Endodermal cell (in vitro differentiated cells): ENCODE results near the gene CMIP. TPM values are rescaled to one million over a fixed set of nuclear protein-coding genes. Genes with fewer than 3 reads are reported as not detected.
A peak's percentile ranks its signal among the peaks of the same experiment; 100 is the strongest.

Experiments used
- DNase-seq: peaks from one replicate; pipeline ENCODE4 v3.0.0-alpha.2; 2017
- H3K27ac ChIP-seq: 2 replicates; pipeline ENCODE4 v1.5.1; 2013; ENCODE audit warnings: mild to moderate bottlenecking, low read depth, low read length, moderate library complexity
- H3K27me3 ChIP-seq: 2 replicates; pipeline ENCODE4 v1.6.1; 2013; ENCODE audit warnings: mild to moderate bottlenecking, low read length, moderate library complexity; ENCODE audit not compliant: insufficient read depth, control insufficient read depth, poor library complexity, severe bottlenecking
- H3K36me3 ChIP-seq: 2 replicates; pipeline ENCODE4 v1.7.0; 2013; ENCODE audit warnings: mild to moderate bottlenecking, low read length, moderate library complexity; ENCODE audit not compliant: control insufficient read depth, insufficient read depth
- H3K4me1 ChIP-seq: one replicate; pipeline ENCODE4 v1.7.0; 2013; ENCODE audit warnings: low read length; ENCODE audit not compliant: control insufficient read depth, insufficient read depth
- H3K4me3 ChIP-seq: 2 replicates; pipeline ENCODE4 v1.5.1; 2013; ENCODE audit warnings: mild to moderate bottlenecking, low read length, moderate library complexity
- H3K9ac ChIP-seq: 2 replicates; pipeline ENCODE4 v1.6.1; 2013; ENCODE audit warnings: mild to moderate bottlenecking, low read length, moderate library complexity; ENCODE audit not compliant: poor library complexity, severe bottlenecking; ENCODE audit errors: extremely low read depth
- H3K9me3 ChIP-seq: 2 replicates; pipeline ENCODE4 v1.6.1; 2013; ENCODE audit warnings: mild to moderate bottlenecking, low read length, moderate library complexity; ENCODE audit not compliant: control insufficient read depth
- H3K27ac Mint-ChIP-seq: 2 replicates; pipeline ENCODE4 v1.8.0; 2020; ENCODE audit warnings: mixed read lengths
- H3K27me3 Mint-ChIP-seq: 2 replicates; pipeline ENCODE4 v1.8.0; 2021; ENCODE audit warnings: mild to moderate bottlenecking, mixed read lengths; ENCODE audit not compliant: insufficient read depth
- H3K36me3 Mint-ChIP-seq: 2 replicates; pipeline ENCODE4 v1.8.0; 2020; ENCODE audit warnings: low read depth, mixed read lengths
- H3K4me1 Mint-ChIP-seq: 2 replicates; pipeline ENCODE4 v1.8.0; 2020; ENCODE audit warnings: mixed read lengths
- H3K4me3 Mint-ChIP-seq: 2 replicates; pipeline ENCODE4 v1.8.0; 2020; ENCODE audit warnings: mild to moderate bottlenecking, moderate library complexity, mixed read lengths
- H3K9me3 Mint-ChIP-seq: 2 replicates; pipeline ENCODE4 v1.8.0; 2020; ENCODE audit warnings: mild to moderate bottlenecking, mixed read lengths
- CTCF ChIP-seq: fragments of 200-600 bp; sonication (generic); conservative IDR thresholded peaks from 2 replicates; pipeline ENCODE4 v1.5.0; 2021; ENCODE audit warnings: antibody characterized with exemption, mild to moderate bottlenecking
- WGBS, 2 experiments: methylation state at CpG; one replicate each; pipeline versions ENCODE4 v1.1.5 to v1.1.7; 2013; ENCODE audit warnings: missing lambda C conversion rate in 2 of 2, mixed read lengths in 1 of 2; ENCODE audit not compliant: insufficient coverage in 1 of 2, insufficient read length in 1 of 2; 5-methylcytosine and 5-hydroxymethylcytosine counted together
- total RNA-seq, 2 donors: library from RNA; stranded (reverse); fragmentation: NEBNext Ultra II Directional in 1 of 2; extraction: Animal tissue kit (Norgen Biotek cat#: 25700) in 1 of 2; gene quantifications; 2 replicates in 1 of 2; 3 replicates in 1 of 2; pipeline ENCODE4 v1.2.1, GENCODE V29; 2021

The CMIP gene
- total RNA-seq, 2 donors from 2014 or later = 64.0 to 64.7 TPM

GRCh38 chr16:81442220-81442915 is 2.2 kb upstream of the CMIP start:
- peaks cover 21% of the 10 kb centered on the region for H3K4me1 Mint-ChIP-seq
- no peaks in the 10 kb centered on the region for H3K9me3 Mint-ChIP-seq
- peaks cover 19% of the 10 kb centered on the region for H3K27me3 ChIP-seq
- TF ChIP-seq CTCF = no peak
- H3K9ac ChIP-seq = no peak overlapping the region
- H3K36me3 Mint-ChIP-seq = no peaks in the 10 kb centered on the region
- H3K27me3 Mint-ChIP-seq = peaks cover 41% of the 10 kb centered on the region
- no peak overlapping the region for H3K4me3 Mint-ChIP-seq
- peaks cover 3% of the 10 kb centered on the region for H3K4me1 ChIP-seq
- H3K27ac Mint-ChIP-seq = no peak overlapping the region
- H3K36me3 ChIP-seq = no peaks in the 10 kb centered on the region
- WGBS, 2 experiments = 93 to 94% methylated on average over 3 to 7 of the region's 7 CpGs
- DNase-seq = no peak
- H3K9me3 ChIP-seq = no peaks in the 10 kb centered on the region
- no peak overlapping the region for H3K4me3 ChIP-seq
- no peak overlapping the region for H3K27ac ChIP-seq

- peak; percentile 55 for DNase-seq
- Histone ChIP-seq H3K27me3 (peaks cover 19% of the 10 kb centered on the region), H3K4me3 (no peak overlapping the region), H3K27ac (no peak overlapping the region), H3K36me3 (no peaks in the 10 kb centered on the region), H3K9ac (no peak overlapping the region), H3K4me1 (peaks cover 10% of the 10 kb centered on the region), H3K9me3 (no peaks in the 10 kb centered on the region)
- peak overlapping the region; percentile 66 for H3K4me3 Mint-ChIP-seq
- H3K9me3 Mint-ChIP-seq = no peaks in the 10 kb centered on the region
- H3K27me3 Mint-ChIP-seq = peaks cover 36% of the 10 kb centered on the region
- no peaks in the 10 kb centered on the region for H3K36me3 Mint-ChIP-seq
- peaks cover 27% of the 10 kb centered on the region for H3K4me1 Mint-ChIP-seq
- WGBS, 2 experiments = 82 to 94% methylated on average over 4 to 8 of the region's 8 CpGs
- peak overlapping the region; percentile 87 for H3K27ac Mint-ChIP-seq
- TF ChIP-seq CTCF = no peak
Measured at GRCh38 chr16:81442916-81443687, 1.5 kb upstream of the CMIP start.

GRCh38 chr16:81443688-81444447 is 740 bp upstream of the CMIP start:
- Mint-ChIP-seq H3K27me3 (peaks cover 32% of the 10 kb centered on the region), H3K27ac (peak overlapping the region; percentile 87), H3K4me3 (peak overlapping the region; percentile 66), H3K9me3 (no peaks in the 10 kb centered on the region), H3K36me3 (no peaks in the 10 kb centered on the region), H3K4me1 (peaks cover 34% of the 10 kb centered on the region)
- TF ChIP-seq CTCF = no peak
- H3K27ac ChIP-seq = no peak overlapping the region
- DNase-seq = peak; percentile 71
- peaks cover 18% of the 10 kb centered on the region for H3K4me1 ChIP-seq
- no peaks in the 10 kb centered on the region for H3K9me3 ChIP-seq
- 26 to 35% methylated on average over 13 to 36 of the region's 36 CpGs for WGBS, 2 experiments
- peaks cover 19% of the 10 kb centered on the region for H3K27me3 ChIP-seq
- peak overlapping the region; percentile 70 for H3K4me3 ChIP-seq
- H3K36me3 ChIP-seq = no peaks in the 10 kb centered on the region
- H3K9ac ChIP-seq = peak overlapping the region; percentile 59
